ENCODE measurements around the gene GLB1L3. TPM values are rescaled to one million over a fixed set of nuclear protein-coding genes. Genes with fewer than 3 reads are reported as not detected.

Gene GLB1L3
- total RNA-seq, 2 donors from 2014 or later: 7.8 to 14.5 TPM

DNA sequence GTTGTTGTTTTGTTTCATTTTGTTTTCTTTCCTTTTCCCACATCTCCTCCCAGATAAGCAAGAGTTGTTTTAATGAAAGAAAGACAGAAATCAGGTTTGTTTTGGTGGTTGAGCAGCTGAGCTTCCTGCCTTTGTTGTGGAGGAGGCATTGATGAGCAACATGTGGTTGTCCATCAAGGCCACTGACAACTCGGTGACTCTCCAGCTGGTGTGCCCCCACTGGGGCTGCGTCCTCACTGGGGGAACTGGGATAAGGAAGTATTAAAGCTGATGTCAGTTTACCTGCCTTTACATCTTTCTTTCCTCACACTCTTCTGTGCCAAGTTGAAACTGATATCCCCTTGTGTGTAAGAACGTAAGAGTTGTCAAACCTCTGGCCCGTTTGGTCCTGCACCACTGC lies 45.8 kb upstream of the GLB1L3 start:
- H3K4me1 ChIP-seq (replicated peaks): no peaks in the 10 kb centered on the region
- DNase-seq (ENCODE audit: low spot score): no peak
- intact Hi-C loops (cut with DNase I): no loop called here
- no peaks in the 10 kb centered on the region for H3K36me3 ChIP-seq
- H3K27ac ChIP-seq: no peak overlapping the region
- WGBS: 69% methylated on average over 4 of the region's 4 CpGs
- no peaks in the 10 kb centered on the region for H3K27me3 ChIP-seq (replicated peaks; ENCODE audit: insufficient read depth)
- no peak overlapping the region for H3K4me3 ChIP-seq
- TF ChIP-seq POLR2A (IDR thresholded peaks at IDR 0.05) (no peak), POLR2AphosphoS5 (IDR thresholded peaks at IDR 0.05) (no peak)
- TF ChIP-seq, protein P1, sequence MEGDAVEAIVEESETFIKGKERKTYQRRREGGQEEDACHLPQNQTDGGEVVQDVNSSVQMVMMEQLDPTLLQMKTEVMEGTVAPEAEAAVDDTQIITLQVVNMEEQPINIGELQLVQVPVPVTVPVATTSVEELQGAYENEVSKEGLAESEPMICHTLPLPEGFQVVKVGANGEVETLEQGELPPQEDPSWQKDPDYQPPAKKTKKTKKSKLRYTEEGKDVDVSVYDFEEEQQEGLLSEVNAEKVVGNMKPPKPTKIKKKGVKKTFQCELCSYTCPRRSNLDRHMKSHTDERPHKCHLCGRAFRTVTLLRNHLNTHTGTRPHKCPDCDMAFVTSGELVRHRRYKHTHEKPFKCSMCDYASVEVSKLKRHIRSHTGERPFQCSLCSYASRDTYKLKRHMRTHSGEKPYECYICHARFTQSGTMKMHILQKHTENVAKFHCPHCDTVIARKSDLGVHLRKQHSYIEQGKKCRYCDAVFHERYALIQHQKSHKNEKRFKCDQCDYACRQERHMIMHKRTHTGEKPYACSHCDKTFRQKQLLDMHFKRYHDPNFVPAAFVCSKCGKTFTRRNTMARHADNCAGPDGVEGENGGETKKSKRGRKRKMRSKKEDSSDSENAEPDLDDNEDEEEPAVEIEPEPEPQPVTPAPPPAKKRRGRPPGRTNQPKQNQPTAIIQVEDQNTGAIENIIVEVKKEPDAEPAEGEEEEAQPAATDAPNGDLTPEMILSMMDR (IDR thresholded peaks at IDR 0.05): no peak
- no peaks in the 10 kb centered on the region for H3K9me3 ChIP-seq

DNA sequence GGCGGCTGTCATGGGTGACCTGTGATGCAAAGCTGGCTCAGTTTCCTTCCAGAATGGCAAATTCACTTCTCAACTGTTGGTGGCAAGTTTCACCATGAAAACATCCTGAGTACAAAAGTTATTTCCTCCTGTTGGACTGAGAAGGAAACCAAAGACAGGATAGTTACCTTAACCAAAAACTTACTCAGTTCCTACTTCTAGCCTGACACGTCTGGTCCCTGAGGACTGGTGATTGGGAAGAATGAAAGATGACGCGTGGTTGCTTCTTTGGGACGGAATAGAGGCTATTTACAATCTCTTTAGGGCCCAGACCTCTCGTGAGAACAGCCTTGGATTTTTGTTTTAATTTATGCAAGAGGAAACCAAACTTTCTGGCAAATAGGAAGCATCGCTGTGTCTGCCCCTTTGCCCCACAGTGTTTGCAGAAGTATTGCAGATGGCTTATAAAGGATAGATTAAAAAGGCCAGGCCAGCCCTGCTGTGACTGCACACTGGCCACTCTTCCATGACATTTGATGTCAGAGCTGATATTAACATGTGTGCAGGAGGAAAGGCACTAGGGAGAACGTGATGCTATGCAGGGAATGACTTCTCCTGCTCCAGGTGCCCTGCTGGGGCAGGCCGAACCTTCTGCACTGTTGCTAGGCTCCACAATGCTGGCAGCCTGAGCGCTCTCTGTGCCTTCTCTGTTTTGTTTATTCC lies 44.1 kb upstream of the GLB1L3 start:
- no peak overlapping the region for H3K4me3 ChIP-seq
- no peaks in the 10 kb centered on the region for H3K27me3 ChIP-seq (replicated peaks; ENCODE audit: insufficient read depth)
- WGBS: 63% methylated on average over 10 of the region's 10 CpGs
- H3K9me3 ChIP-seq: no peaks in the 10 kb centered on the region
- H3K4me1 ChIP-seq (replicated peaks): no peaks in the 10 kb centered on the region
- intact Hi-C loops (cut with DNase I): no loop called here
- no peak for DNase-seq (ENCODE audit: low spot score)
- TF ChIP-seq POLR2AphosphoS5 (IDR thresholded peaks at IDR 0.05): no peak
- TF ChIP-seq POLR2A (IDR thresholded peaks at IDR 0.05): no peak
- TF ChIP-seq, protein P1 (IDR thresholded peaks at IDR 0.05): no peak
- H3K36me3 ChIP-seq: no peaks in the 10 kb centered on the region
- no peak overlapping the region for H3K27ac ChIP-seq

DNA sequence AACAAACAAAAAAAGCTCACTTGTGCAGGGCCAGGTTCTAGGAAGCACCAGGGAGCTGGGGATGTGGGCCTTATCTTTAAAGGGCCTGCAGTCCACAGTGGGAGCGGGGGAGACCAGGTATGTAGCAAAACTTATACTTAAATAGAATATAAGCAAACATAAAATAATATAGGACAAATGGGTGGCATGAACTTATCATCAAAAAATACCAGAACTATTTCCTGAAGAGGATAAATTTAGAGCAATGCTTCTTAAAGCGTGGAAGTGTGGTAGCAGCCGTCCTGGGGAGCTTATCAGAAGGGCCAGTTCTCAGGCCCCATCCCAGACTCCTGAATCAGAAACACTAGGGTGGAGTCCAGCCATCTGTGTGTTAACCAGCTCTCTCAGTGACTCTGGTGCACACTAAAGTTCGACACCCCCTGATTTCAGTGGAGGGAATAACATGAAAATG lies 42.4 kb upstream of the GLB1L3 start:
- no peaks in the 10 kb centered on the region for H3K9me3 ChIP-seq
- H3K27ac ChIP-seq: no peak overlapping the region
- TF ChIP-seq, protein P1 (IDR thresholded peaks at IDR 0.05): no peak
- TF ChIP-seq POLR2A (IDR thresholded peaks at IDR 0.05): no peak
- TF ChIP-seq POLR2AphosphoS5 (IDR thresholded peaks at IDR 0.05): no peak
- H3K27me3 ChIP-seq (replicated peaks; ENCODE audit: insufficient read depth): no peaks in the 10 kb centered on the region
- H3K4me1 ChIP-seq (replicated peaks): no peaks in the 10 kb centered on the region
- no peak overlapping the region for H3K4me3 ChIP-seq
- no peak for DNase-seq (ENCODE audit: low spot score)
- intact Hi-C loops (cut with DNase I): no loop called here
- 89% methylated on average over 4 of the region's 4 CpGs for WGBS
- H3K36me3 ChIP-seq: no peaks in the 10 kb centered on the region

DNA sequence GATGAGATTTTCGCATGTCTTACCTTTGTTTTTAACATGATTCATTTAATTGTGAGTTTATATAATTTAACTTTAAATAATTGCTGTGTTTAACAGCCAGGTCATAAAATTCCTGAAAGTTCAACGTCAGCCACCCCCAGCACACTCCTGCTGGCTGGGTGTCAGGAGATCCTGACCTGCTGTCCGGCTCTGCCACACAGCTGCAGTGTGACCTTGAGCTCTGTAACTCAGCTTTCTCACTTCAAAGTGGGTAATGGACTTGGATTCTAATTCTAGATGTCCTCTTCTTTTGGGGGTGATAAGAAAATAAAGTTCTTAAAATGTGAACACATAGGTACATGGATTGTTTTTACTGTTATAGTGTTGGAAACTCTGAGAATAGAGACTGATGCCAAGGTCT lies 40.8 kb upstream of the GLB1L3 start:
- no peak for TF ChIP-seq POLR2A (IDR thresholded peaks at IDR 0.05)
- TF ChIP-seq POLR2AphosphoS5 (IDR thresholded peaks at IDR 0.05): no peak
- TF ChIP-seq, protein P1 (IDR thresholded peaks at IDR 0.05): no peak
- no peak overlapping the region for H3K4me3 ChIP-seq
- no peaks in the 10 kb centered on the region for H3K27me3 ChIP-seq (replicated peaks; ENCODE audit: insufficient read depth)
- 74% methylated on average over 3 of the region's 3 CpGs for WGBS
- H3K36me3 ChIP-seq: no peaks in the 10 kb centered on the region
- no peak overlapping the region for H3K27ac ChIP-seq
- intact Hi-C loops (cut with DNase I): no loop called here
- no peak for DNase-seq (ENCODE audit: low spot score)
- no peaks in the 10 kb centered on the region for H3K9me3 ChIP-seq
- H3K4me1 ChIP-seq (replicated peaks): no peaks in the 10 kb centered on the region
